ENCODE measurements around the gene SLC30A1. TPM values are rescaled to one million over a fixed set of nuclear protein-coding genes. Genes with fewer than 3 reads are reported as not detected.
"Not testable (repeated sequence)": the region's sequence is repeated elsewhere in the genome, so short reads cannot be mapped to it uniquely, and the experiment has no call there.

Gene SLC30A1
- total RNA-seq, 1 experiment from 2014 or later, result 9.7 TPM

DNA sequence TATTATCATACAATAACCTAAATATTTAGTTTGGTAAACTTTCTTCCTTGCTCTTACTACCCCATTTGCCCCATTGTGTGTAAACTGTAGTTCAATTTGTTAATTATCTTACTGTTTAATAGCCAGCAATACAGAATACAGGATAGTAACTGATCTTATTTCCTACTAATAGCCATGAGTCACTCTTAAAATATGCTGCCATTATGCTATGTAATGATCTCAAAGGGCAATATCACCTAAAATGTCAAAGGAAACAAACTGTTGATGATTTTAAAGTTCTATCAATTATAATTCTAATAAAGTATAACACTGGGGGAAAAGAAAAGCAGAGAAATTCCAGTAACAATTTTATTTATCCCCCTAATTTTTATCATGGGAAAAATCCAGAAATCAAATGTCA, 4.3 kb downstream of the SLC30A1 start:
- no peak for DNase-seq (ENCODE audit: low read depth, low spot score)
- Histone ChIP-seq H3K27ac (ENCODE audit: low read depth, low read length) (no peak overlapping the region), H3K4me2 (ENCODE audit: low read length) (peak overlapping the region; percentile 18; the same call in 1 of the 2 replicates)

DNA sequence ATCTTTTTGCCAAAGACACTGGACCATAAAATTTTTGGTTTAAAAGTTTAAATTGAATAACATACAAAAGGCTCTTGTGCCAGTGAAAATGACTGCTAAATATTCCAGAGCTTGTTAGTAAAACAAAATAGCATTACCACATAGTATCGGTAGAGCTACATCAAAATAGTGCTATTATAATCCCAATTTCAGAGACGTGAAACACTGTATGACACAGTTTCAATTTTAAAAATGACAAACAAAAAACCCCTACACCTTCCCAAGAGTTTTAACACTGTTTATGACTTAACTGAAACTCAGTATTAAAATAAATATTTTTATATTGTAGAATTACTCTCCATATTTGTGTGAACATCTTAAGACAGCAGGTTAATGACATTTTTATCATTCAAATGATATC, 7.0 kb downstream of the SLC30A1 start:
- Histone ChIP-seq H3K4me3 (replicated peaks in 1 of 2; ENCODE audit: low read depth in 1 of 2, low read length in 2 of 2) (no peak overlapping the region), H4K20me1 (ENCODE audit: insufficient read depth) (no peaks in the 10 kb centered on the region; the same call in 1 of the 2 replicates), H3K9me3 (ENCODE audit: control insufficient read depth in 1 of 2, insufficient read depth in 1 of 2, low read depth in 1 of 2, low read length in 2 of 2) (no peaks in the 10 kb centered on the region), H3K4me2 (ENCODE audit: low read length) (no peak overlapping the region), H3K27ac (ENCODE audit: low read depth, low read length) (no peak overlapping the region), H3K9ac (ENCODE audit: low read length) (no peak overlapping the region), H2AFZ (ENCODE audit: low read depth, low read length, poor library complexity, severe bottlenecking) (no peak overlapping the region), H3K79me2 (ENCODE audit: insufficient read depth, low read length) (peaks cover 6% of the 10 kb centered on the region; the same call in 1 of the 2 replicates), H3K36me3 (ENCODE audit: control insufficient read depth in 1 of 2, insufficient read depth in 2 of 2, low read length in 2 of 2) (peaks cover 0 to 7% of the 10 kb centered on the region in 2 experiments; a peak in 2 of 4 replicates), H3K9me2 (ENCODE audit: insufficient read depth) (no peaks in the 10 kb centered on the region), H3K27me3 (ENCODE audit: insufficient read depth, low read length) (no peaks in the 10 kb centered on the region), H3K4me1 (ENCODE audit: control insufficient read depth in 1 of 2, insufficient read depth in 2 of 2, low read length in 2 of 2) (peaks cover 7 to 17% of the 10 kb centered on the region in 2 experiments; a peak in 3 of 4 replicates)
- ChIA-PET RAD21 (ENCODE audit: low non-redundant PET in 1 of 2, low total read pairs in 2 of 2, uncharacterized antibody in 2 of 2, unreplicated experiment in 2 of 2) (no interaction called here), POLR2A (no interaction called here), CTCF (no interaction called here)
- ATAC-seq (no peak), DNase-seq (ENCODE audit: low read depth, low spot score) (no peak)
- BruUV-seq (replicated peaks), result no TSS peak
- intact Hi-C loops (cut with micrococcal nuclease), result no loop called here
- TF ChIP-seq ZNF274 (IDR thresholded peaks at IDR 0.05; ENCODE audit: low read depth, low read length) (no peak), SIN3A (IDR thresholded peaks at IDR 0.05; ENCODE audit: low read depth) (no peak)

More for the DNA sequence above, 4.3 kb downstream of the SLC30A1 start:
- H3K9ac ChIP-seq (ENCODE audit: low read length), result no peak overlapping the region
- ChIA-PET RAD21 (ENCODE audit: low non-redundant PET in 1 of 2, low total read pairs in 2 of 2, uncharacterized antibody in 2 of 2, unreplicated experiment in 2 of 2) (no interaction called here), CTCF (no interaction called here), POLR2A (no interaction called here)
- no peaks in the 10 kb centered on the region for H3K27me3 ChIP-seq (ENCODE audit: insufficient read depth, low read length)
- no peaks in the 10 kb centered on the region; the same call in 1 of the 2 replicates for H4K20me1 ChIP-seq (ENCODE audit: insufficient read depth)
- H3K36me3 ChIP-seq (ENCODE audit: control insufficient read depth in 1 of 2, insufficient read depth in 2 of 2, low read length in 2 of 2), result peaks cover 0 to 7% of the 10 kb centered on the region in 2 experiments; a peak in 2 of 4 replicates
- ATAC-seq, result no peak
- H3K9me2 ChIP-seq (ENCODE audit: insufficient read depth), result no peaks in the 10 kb centered on the region
- no peak overlapping the region for H2AFZ ChIP-seq (ENCODE audit: low read depth, low read length, poor library complexity, severe bottlenecking)
- peaks cover 7 to 34% of the 10 kb centered on the region in 2 experiments; a peak in 3 of 4 replicates for H3K4me1 ChIP-seq (ENCODE audit: control insufficient read depth in 1 of 2, insufficient read depth in 2 of 2, low read length in 2 of 2)
- BruUV-seq (replicated peaks), result no TSS peak
- TF ChIP-seq EZH2phosphoT487 (IDR thresholded peaks at IDR 0.05; ENCODE audit: borderline replicate concordance), result no peak
- H3K9me3 ChIP-seq (ENCODE audit: control insufficient read depth in 1 of 2, insufficient read depth in 1 of 2, low read depth in 1 of 2, low read length in 2 of 2), result no peaks in the 10 kb centered on the region
- intact Hi-C loops (cut with micrococcal nuclease), result no loop called here
- peaks cover 10% of the 10 kb centered on the region for H3K79me2 ChIP-seq (ENCODE audit: insufficient read depth, low read length)
- H3K4me3 ChIP-seq (replicated peaks in 1 of 2; ENCODE audit: low read depth in 1 of 2, low read length in 2 of 2), result no peak overlapping the region

DNA sequence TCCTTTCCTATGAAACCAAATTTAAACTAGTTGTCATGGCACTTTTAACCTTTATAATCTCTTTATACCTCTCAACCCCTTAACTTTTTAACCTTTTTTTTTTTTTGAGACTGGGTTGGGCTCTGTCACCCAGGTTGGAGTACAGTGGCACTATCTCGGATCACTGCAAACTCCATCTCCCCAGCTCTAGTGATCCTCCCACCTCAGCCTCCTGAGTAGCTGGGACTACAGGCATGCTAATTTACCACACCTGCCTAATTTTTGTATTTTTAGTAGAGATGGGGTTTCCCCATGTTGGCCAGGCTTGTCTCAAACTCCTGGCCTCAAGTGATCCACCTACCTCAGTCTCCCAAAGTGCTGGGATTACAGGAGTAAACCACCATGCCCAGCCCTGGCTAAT, 8.6 kb downstream of the SLC30A1 start:
- H3K9me3 ChIP-seq (ENCODE audit: control insufficient read depth in 1 of 2, insufficient read depth in 1 of 2, low read depth in 1 of 2, low read length in 2 of 2); H3K4me3 ChIP-seq (replicated peaks in 1 of 2; ENCODE audit: low read depth in 1 of 2, low read length in 2 of 2); H2AFZ ChIP-seq (ENCODE audit: low read depth, low read length, poor library complexity, severe bottlenecking); CTCF ChIA-PET; H3K9ac ChIP-seq (ENCODE audit: low read length); H3K4me1 ChIP-seq (ENCODE audit: control insufficient read depth in 1 of 2, insufficient read depth in 2 of 2, low read length in 2 of 2); intact Hi-C loops (cut with micrococcal nuclease); H3K36me3 ChIP-seq (ENCODE audit: control insufficient read depth in 1 of 2, insufficient read depth in 2 of 2, low read length in 2 of 2); H3K9me2 ChIP-seq (ENCODE audit: insufficient read depth); DNase-seq (ENCODE audit: low read depth, low spot score); H3K79me2 ChIP-seq (ENCODE audit: insufficient read depth, low read length); H4K20me1 ChIP-seq (ENCODE audit: insufficient read depth); RAD21 ChIA-PET (ENCODE audit: low non-redundant PET in 1 of 2, low total read pairs in 2 of 2, uncharacterized antibody in 2 of 2, unreplicated experiment in 2 of 2); BruUV-seq (replicated peaks); H3K27me3 ChIP-seq (ENCODE audit: insufficient read depth, low read length); H3K27ac ChIP-seq (ENCODE audit: low read depth, low read length); POLR2A ChIA-PET; ATAC-seq; H3K4me2 ChIP-seq (ENCODE audit: low read length): not testable (repeated sequence)

All from HCT116 (cell line).